Stimulated activated CD8-positive, alpha-beta memory T cell treated with anti-CD3 and anti-CD28 coated beads, Interleukin-15, amount 100 ng/mL, for 48 hours (primary cell): Measurements from ENCODE around the gene CCDC187.
A peak's percentile ranks its signal among the peaks of the same experiment; 100 is the strongest.
"Not testable (repeated sequence)": the region's sequence is repeated elsewhere in the genome, so short reads cannot be mapped to it uniquely, and the experiment has no call there.

Experiments used
- DNase-seq, 2 donors: peaks; one replicate each; pipeline ENCODE4 v3.0.0-alpha.2; 2020; ENCODE audit warnings: low read depth in 2 of 2

CCDC187 gene

GRCh38 chr9:136267261-136268111, 36.4 kb downstream of the CCDC187 start:
- peak; percentile 68 to 77 for DNase-seq

GRCh38 chr9:136266641-136267040, 37.3 kb downstream of the CCDC187 start:
- not testable (repeated sequence) for DNase-seq

GRCh38 chr9:136265561-136266355, 38.1 kb downstream of the CCDC187 start:
- DNase-seq: no peak

GRCh38 chr9:136264441-136265405, 39.2 kb downstream of the CCDC187 start:
- DNase-seq: no peak

- DNase-seq: no peak
Observed at GRCh38 chr9:136264031-136264430, 39.9 kb downstream of the CCDC187 start.

DNA sequence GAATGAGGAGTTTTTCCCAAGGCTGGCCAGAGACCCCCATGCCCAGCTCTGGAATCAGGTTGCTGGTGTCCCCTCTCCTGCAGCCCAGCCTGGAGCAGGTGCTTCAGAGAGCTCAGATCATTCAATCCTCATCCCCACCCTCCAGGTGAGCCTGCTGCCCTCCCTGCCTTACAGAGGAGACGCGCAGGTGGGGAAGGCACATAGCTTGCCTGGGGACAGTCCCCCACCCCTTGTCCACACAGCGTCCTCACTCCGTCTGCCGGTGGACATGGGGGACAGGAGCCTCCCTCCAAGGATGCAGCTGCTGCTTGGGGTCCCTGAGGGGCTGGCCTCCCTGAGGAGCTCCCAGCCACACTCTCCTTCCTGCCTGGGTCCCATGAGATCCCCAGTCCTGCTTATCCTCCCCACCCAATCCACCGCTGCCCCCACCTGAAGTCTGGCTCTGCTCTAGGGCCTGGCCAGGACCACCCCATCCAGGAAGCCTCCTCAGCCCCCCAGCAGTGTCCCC, 41.2 kb downstream of the CCDC187 start:
- no peak for DNase-seq

- DNase-seq: no peak
Observed at GRCh38 chr9:136261686-136262430, 42.0 kb downstream of the CCDC187 start.

GRCh38 chr9:136260936-136261472, 42.9 kb downstream of the CCDC187 start:
- no peak for DNase-seq

DNA sequence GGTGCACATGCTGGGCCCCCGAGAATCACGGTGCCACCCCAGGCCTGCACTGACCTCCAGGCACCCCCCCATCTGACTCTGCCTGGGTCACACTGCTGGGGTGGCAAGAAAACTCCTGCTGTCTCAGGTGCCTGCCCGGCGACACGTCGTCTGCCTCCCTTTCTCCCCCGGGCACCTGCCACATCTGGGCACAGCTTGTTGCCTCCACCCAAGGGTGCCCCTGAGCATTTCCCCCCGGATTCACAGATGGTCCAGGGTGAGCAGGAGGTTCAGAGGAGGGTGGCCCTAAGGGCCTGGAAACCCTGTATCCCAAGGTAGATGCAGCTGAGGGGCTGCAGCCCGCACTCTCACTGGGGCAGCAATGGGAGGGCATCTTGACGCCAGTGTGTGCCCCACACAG, 43.4 kb downstream of the CCDC187 start:
- no peak for DNase-seq

DNA sequence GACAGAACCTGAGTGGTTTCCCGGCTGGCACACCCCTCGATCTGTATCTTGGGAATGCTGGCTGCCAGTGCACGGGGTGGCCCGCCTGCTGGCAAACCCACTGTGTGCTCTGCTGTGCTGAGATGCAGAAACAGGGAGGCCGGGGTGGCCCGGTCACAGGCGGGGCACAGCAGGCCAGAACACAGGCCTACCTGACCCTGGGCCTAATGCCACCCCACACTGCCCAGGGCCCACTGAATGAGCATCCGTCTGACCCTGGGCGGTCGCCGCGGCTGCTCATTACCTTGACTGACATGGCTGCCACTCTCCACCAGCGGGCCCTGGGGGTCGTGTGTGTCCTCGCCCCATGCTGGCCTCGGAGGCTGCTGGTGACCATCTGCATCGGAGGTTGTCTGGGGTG, 44.1 kb downstream of the CCDC187 start:
- DNase-seq: no peak

- no peak for DNase-seq
Observed at GRCh38 chr9:136259517-136259813, 44.4 kb downstream of the CCDC187 start.

DNA sequence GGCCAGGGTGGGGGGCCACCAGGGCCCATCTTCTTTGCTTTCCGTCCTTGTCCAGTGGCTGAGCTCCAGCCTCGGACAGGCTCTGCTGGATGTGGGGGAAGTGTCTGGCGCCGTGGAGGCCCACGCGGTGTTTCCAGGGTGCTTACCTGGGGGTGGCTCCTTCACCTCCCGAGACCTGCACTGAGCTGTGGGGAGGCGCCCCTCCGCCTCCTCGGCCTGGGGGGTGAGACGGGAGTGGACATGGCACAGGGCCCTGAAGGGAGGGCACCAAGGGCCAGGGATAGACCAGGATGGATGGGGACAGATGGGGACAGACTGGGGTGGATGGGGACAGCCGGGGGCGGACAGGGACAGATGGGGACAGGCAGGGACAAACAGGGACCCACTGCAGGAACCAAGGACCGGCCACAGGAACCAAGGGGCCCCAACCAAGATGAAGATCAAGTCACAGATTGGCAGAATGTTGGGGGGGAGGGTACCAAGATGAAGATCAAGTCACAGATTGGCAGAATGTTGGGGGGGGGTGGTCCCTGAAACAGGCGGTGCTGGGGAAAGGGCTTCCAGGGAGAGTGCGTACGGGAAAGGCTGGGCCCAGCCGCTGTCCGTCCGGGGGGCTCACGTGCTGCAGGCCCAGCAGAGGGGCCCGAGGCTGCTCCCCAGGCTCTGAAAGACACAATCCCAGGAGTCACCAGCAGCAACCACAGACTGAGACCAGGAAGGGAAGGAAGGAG, 44.9 kb downstream of the CCDC187 start:
- no peak for DNase-seq

DNA sequence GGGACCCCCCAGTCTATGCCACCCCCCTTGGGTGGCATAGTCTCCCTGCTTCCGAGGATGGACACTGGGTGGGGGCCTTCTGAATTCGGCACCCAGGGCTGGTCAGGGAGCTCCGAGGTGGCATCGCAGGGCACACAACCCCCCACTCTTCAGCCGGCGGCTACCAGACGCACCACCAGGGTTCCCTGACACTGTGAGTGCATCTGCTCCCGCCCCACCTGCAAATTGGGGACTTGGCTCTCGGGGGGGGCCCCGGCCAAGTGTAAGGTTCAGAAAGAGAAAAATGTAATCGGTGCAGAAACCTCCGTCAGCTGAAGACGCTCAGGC, 45.6 kb downstream of the CCDC187 start:
- DNase-seq: no peak

DNA sequence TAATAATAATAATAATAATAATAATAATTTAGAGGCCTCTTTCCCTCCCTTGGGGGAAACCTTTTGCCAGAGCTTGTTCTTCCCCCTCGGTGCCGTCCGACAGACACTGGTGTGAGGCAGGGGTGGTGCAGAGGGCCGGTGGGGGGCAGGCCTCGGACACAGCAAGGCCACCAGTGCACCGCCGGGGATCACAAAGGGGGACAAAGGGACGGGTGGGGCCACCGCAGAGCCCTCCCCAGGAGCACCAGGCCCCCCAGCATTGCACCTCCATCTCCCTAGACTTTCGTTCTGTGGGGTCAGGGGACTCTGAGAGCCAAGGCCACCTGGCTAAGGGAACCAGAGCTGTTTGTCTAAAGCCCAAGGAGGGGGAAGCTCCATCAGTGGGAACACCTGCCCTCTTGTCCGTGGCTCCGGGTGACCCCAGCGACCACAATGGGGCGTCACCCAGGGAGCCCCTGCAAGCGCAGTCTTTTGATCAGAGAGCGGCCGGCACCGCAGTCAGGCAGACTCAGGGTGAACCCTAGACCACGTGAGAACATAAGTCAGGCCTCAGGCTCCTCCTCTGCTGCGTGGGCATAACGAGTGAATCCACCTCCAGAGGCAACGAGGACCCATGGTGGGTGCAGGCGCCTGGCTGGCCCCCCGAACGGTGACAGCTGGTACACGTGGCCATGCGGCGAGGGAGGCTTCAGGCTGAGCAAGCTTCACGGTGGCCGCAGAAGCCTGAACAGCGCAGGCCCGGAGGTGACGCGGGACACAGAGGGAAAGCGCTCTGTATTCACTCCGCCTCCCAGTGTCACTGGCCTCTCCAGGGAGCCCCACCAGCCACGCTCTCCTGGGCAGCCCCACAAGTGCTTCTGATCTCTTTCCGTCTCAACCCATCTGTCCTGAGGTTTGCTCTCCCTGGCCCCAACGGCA, 46.3 kb downstream of the CCDC187 start:
- DNase-seq: no peak

- no peak for DNase-seq
Observed at GRCh38 chr9:136255896-136256890, 47.7 kb downstream of the CCDC187 start.

DNA sequence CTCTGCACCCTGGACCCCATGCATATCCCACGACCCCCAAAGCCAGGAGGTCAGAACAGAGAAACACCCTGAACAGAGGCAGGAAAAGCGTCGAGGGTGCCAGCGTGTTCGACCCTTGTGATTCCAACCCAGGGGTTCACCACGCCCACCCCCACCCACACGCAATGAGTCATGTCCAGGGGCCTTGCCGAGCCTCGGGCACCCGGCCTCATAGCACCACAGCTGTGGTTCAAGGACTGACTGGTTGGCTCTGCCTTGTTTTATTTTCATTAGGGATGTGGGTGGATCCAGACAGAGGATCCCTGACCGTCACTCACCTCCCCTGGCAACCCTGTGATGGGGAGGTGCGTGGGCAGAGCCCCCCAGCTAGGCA, 48.7 kb downstream of the CCDC187 start:
- DNase-seq: no peak

- no peak for DNase-seq
Observed at GRCh38 chr9:136254381-136255165, 49.3 kb downstream of the CCDC187 start.
